Panc1 (cell line): ENCODE measurements around the gene NBEAL1. TPM values are rescaled to one million over a fixed set of nuclear protein-coding genes. Genes with fewer than 3 reads are reported as not detected.

Experiments used
- ATAC-seq: fragments of 200-7000 bp; cut with Tn5 transposase; 2 replicates; pipeline ENCODE4 v1.9.1; 2020; ENCODE audit warnings: mild to moderate bottlenecking, moderate library complexity
- BruUV-seq: library from RNA; stranded (reverse); fragments of 400-500 nt; replicated peaks from 2 replicates; lab custom pipeline; 2021; lab: Mats Ljungman, UMichigan
- CTCF ChIA-PET: fragments of 300-600 bp; sonication (Branson Sonifier 250); formaldehyde crosslinking; loops from one replicate; lab custom pipeline; 2022; ENCODE audit warnings: antibody characterized with exemption; lab: Charles Lee
- POLR2A ChIA-PET: fragments of 300-600 bp; sonication (Branson Sonifier 250); formaldehyde crosslinking; loops from one replicate; lab custom pipeline; 2022; ENCODE audit warnings: antibody characterized with exemption; lab: Charles Lee
- DNase-seq: peaks from one replicate; pipeline ENCODE4 v3.0.0-alpha.2; 2010; ENCODE audit warnings: low read depth, low spot score
- H3K27ac ChIP-seq: 2 replicates; pipeline ENCODE4 v1.5.1; 2011; ENCODE audit warnings: mild to moderate bottlenecking, low read length, inconsistent platforms
- H3K27me3 ChIP-seq: fragments of 200-500 bp; sonication (Bioruptor generic); 2 replicates; pipeline ENCODE4 v1.6.0; 2014; ENCODE audit warnings: low read length, inconsistent platforms; ENCODE audit not compliant: control insufficient read depth, insufficient read depth
- H3K36me3 ChIP-seq: fragments of 200-500 bp; sonication (Bioruptor generic); 2 replicates; pipeline ENCODE4 v1.5.1; 2014; ENCODE audit warnings: inconsistent platforms, mild to moderate bottlenecking, low read length, moderate library complexity; ENCODE audit not compliant: control insufficient read depth, insufficient read depth
- H3K4me1 ChIP-seq: 2 replicates; pipeline ENCODE4 v1.5.1; 2011; ENCODE audit warnings: inconsistent platforms, mild to moderate bottlenecking, low read length, moderate library complexity; ENCODE audit not compliant: control insufficient read depth, insufficient read depth
- H3K4me3 ChIP-seq, 2 experiments: 2 replicates each; pipeline ENCODE4 v1.5.1; 2011 to 2012; ENCODE audit warnings: low read depth in 2 of 2, low read length in 2 of 2, mild to moderate bottlenecking in 2 of 2, inconsistent platforms in 1 of 2, moderate library complexity in 1 of 2
- H3K9me3 ChIP-seq: fragments of 200-500 bp; sonication (Bioruptor generic); 2 replicates; pipeline ENCODE4 v1.5.1; 2014; ENCODE audit warnings: low read depth, mild to moderate bottlenecking, inconsistent platforms, low read length, moderate library complexity; ENCODE audit not compliant: control insufficient read depth, insufficient read depth
- CTCF ChIP-seq: fragments of 450-650 bp; IDR thresholded peaks from 2 replicates; pipeline ENCODE4 v1.5.1; 2017; ENCODE audit warnings: mild to moderate bottlenecking
- POLR2AphosphoS5 ChIP-seq: IDR thresholded peaks from 2 replicates; pipeline ENCODE4 v1.6.1; 2012; ENCODE audit warnings: mild to moderate bottlenecking, low read depth, low read length, moderate library complexity
- SIN3A ChIP-seq: IDR thresholded peaks from 2 replicates; pipeline ENCODE4 v1.6.1; 2012; ENCODE audit warnings: low read depth, mild to moderate bottlenecking, low read length, moderate library complexity, borderline replicate concordance; ENCODE audit not compliant: insufficient read depth
- TCF7L2 ChIP-seq: IDR thresholded peaks from 2 replicates; pipeline ENCODE4 v1.6.1; 2011; ENCODE audit warnings: mild to moderate bottlenecking, low read depth, low read length, inconsistent platforms
- in situ Hi-C: cut with HindIII; loops from 2 replicates; pipeline ENCODE4 v1.10.0; 2016; ENCODE audit warnings: low sequenced_read_pairs, low pct_unique_long_range_greater_than_20kb
- intact Hi-C: fragments of 100-400 bp; cut with micrococcal nuclease; formaldehyde crosslinking; loops from one replicate; pipeline ENCODE4 v1.10.0; 2022; ENCODE audit not compliant: unreplicated experiment
- total RNA-seq: library from RNA; stranded (reverse); gene quantifications from one replicate; pipeline ENCODE4 v1.2.1, GENCODE V29; 2021; ENCODE audit not compliant: unreplicated experiment
- TF ChIP-seq, protein P1 (sequence below), 2 experiments: IDR thresholded peaks; 2 replicates each; pipeline ENCODE4 v1.6.1; 2011 to 2012; ENCODE audit warnings: low read depth in 2 of 2, control low read depth in 1 of 2, low read length in 1 of 2, mild to moderate bottlenecking in 1 of 2, moderate library complexity in 1 of 2; ENCODE audit not compliant: insufficient read depth in 1 of 2

Gene NBEAL1
- total RNA-seq, 1 experiment from 2014 or later = 26.1 TPM

- no peak for DNase-seq
- intact Hi-C loops = no loop called here
- H3K36me3 ChIP-seq = peaks cover 3% of the 10 kb centered on the region; the same call in 1 of the 2 replicates
- TF ChIP-seq TCF7L2 = no peak
- TF ChIP-seq POLR2AphosphoS5 = no peak
- no peak for TF ChIP-seq CTCF
- TF ChIP-seq SIN3A = no peak
- TF ChIP-seq, protein P1, sequence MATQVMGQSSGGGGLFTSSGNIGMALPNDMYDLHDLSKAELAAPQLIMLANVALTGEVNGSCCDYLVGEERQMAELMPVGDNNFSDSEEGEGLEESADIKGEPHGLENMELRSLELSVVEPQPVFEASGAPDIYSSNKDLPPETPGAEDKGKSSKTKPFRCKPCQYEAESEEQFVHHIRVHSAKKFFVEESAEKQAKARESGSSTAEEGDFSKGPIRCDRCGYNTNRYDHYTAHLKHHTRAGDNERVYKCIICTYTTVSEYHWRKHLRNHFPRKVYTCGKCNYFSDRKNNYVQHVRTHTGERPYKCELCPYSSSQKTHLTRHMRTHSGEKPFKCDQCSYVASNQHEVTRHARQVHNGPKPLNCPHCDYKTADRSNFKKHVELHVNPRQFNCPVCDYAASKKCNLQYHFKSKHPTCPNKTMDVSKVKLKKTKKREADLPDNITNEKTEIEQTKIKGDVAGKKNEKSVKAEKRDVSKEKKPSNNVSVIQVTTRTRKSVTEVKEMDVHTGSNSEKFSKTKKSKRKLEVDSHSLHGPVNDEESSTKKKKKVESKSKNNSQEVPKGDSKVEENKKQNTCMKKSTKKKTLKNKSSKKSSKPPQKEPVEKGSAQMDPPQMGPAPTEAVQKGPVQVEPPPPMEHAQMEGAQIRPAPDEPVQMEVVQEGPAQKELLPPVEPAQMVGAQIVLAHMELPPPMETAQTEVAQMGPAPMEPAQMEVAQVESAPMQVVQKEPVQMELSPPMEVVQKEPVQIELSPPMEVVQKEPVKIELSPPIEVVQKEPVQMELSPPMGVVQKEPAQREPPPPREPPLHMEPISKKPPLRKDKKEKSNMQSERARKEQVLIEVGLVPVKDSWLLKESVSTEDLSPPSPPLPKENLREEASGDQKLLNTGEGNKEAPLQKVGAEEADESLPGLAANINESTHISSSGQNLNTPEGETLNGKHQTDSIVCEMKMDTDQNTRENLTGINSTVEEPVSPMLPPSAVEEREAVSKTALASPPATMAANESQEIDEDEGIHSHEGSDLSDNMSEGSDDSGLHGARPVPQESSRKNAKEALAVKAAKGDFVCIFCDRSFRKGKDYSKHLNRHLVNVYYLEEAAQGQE (IDR thresholded peaks at IDR 0.05; ENCODE audit: insufficient read depth in 1 of 2, low read depth in 2 of 2, low read length in 1 of 2) = no peak
- ChIA-PET POLR2A (no interaction called here), CTCF (no interaction called here)
- no peaks in the 10 kb centered on the region for H3K27me3 ChIP-seq
- no peak for ATAC-seq
- H3K4me3 ChIP-seq = no peak overlapping the region
- H3K4me1 ChIP-seq = no peaks in the 10 kb centered on the region
- BruUV-seq = no TSS peak
- no peak overlapping the region for H3K27ac ChIP-seq
- in situ Hi-C loops = no loop called here
- H3K9me3 ChIP-seq = no peaks in the 10 kb centered on the region
These were observed 37.9 kb downstream of the NBEAL1 start for GRCh38 chr2:203052539-203052938.

GRCh38 chr2:203059567-203060240 lies 45.0 kb downstream of the NBEAL1 start:
- no TSS peak for BruUV-seq
- Histone ChIP-seq H3K27me3 (no peaks in the 10 kb centered on the region), H3K9me3 (no peaks in the 10 kb centered on the region), H3K4me3 (no peak overlapping the region), H3K27ac (no peak overlapping the region), H3K4me1 (no peaks in the 10 kb centered on the region), H3K36me3 (peaks cover 11% of the 10 kb centered on the region; the same call in 1 of the 2 replicates)
- in situ Hi-C loops (no loop called here), intact Hi-C loops (no loop called here)
- CTCF ChIA-PET = no interaction called here
- no peak for TF ChIP-seq CTCF
- TF ChIP-seq, protein P1 (IDR thresholded peaks at IDR 0.05; ENCODE audit: insufficient read depth in 1 of 2, low read depth in 2 of 2, low read length in 1 of 2) = no peak
- no peak for TF ChIP-seq TCF7L2
- no peak for TF ChIP-seq SIN3A
- TF ChIP-seq POLR2AphosphoS5 = no peak
- DNase-seq (no peak), ATAC-seq (no peak)
- POLR2A ChIA-PET = interaction anchor here (0.6 kb wide), 1 partner anchor 9 kb away, joined by 3 read pairs; no protein-coding TSS in a partner anchor
